SKM-1 (cell line): ENCODE results near the gene FOXR1.
A peak's percentile ranks its signal among the peaks of the same experiment; 100 is the strongest.

ENCODE experiments used
- DNase-seq: peaks from one replicate; lab custom pipeline; 2025; ENCODE audit not compliant: unreplicated experiment; lab: John Stamatoyannopoulos, UW

FOXR1 gene

GRCh38 chr11:118971646-118972045, at the start of gene FOXR1:
FOXR1 (plus strand) TSS chr11:118971761; CDS start chr11:118971932, 171 bp downstream.
- no peak for DNase-seq

GRCh38 chr11:118921929-118922744, 49.4 kb upstream of the FOXR1 start:
- no peak for DNase-seq

- no peak for DNase-seq
Measured at GRCh38 chr11:118922745-118923627, 48.6 kb upstream of the FOXR1 start.

GRCh38 chr11:118923721-118924587, 47.6 kb upstream of the FOXR1 start:
- DNase-seq = no peak

- no peak for DNase-seq
Measured at GRCh38 chr11:118924591-118925585, 46.7 kb upstream of the FOXR1 start.

GRCh38 chr11:118927554-118928100, 43.9 kb upstream of the FOXR1 start:
- DNase-seq = no peak

GRCh38 chr11:118928101-118928869, 43.3 kb upstream of the FOXR1 start:
- DNase-seq = peak; percentile 90

GRCh38 chr11:118928870-118929500, 42.6 kb upstream of the FOXR1 start:
- DNase-seq = no peak

GRCh38 chr11:118929501-118930093, 42.0 kb upstream of the FOXR1 start:
- peak; percentile 78 for DNase-seq

- DNase-seq = peak; percentile 78
Measured at GRCh38 chr11:118930094-118930712, 41.4 kb upstream of the FOXR1 start.

GRCh38 chr11:118931571-118931970, 40.0 kb upstream of the FOXR1 start:
- no peak for DNase-seq

- no peak for DNase-seq
Measured at GRCh38 chr11:118933486-118933885, 38.1 kb upstream of the FOXR1 start.

GRCh38 chr11:118935376-118935775, 36.2 kb upstream of the FOXR1 start:
- DNase-seq = no peak

- no peak for DNase-seq
Measured at GRCh38 chr11:118938491-118939403, 32.8 kb upstream of the FOXR1 start.

GRCh38 chr11:118939404-118939915, 32.1 kb upstream of the FOXR1 start:
- DNase-seq = no peak

GRCh38 chr11:118939953-118940598, 31.5 kb upstream of the FOXR1 start:
- DNase-seq = peak; percentile 74
